SK-N-SH (cell line): ENCODE data around the gene EIF5A2.

Source experiments
- EP300 ChIP-seq, 2 experiments: IDR thresholded peaks; 2 replicates each; pipeline versions ENCODE4 v1.4.0 to v1.6.1; 2012; ENCODE audit warnings: borderline replicate concordance in 1 of 2, low read depth in 1 of 2, low read length in 1 of 2
- FOSL2 ChIP-seq: IDR thresholded peaks from 2 replicates; pipeline ENCODE4 v1.4.0; 2012; ENCODE audit warnings: low read depth, mild to moderate bottlenecking, moderate library complexity, borderline replicate concordance
- RAD21 ChIP-seq: IDR thresholded peaks from 2 replicates; pipeline ENCODE4 v1.6.1; 2012; ENCODE audit warnings: mild to moderate bottlenecking, low read length
- SMC3 ChIP-seq: IDR thresholded peaks from 2 replicates; pipeline ENCODE4 v1.6.1; 2012; ENCODE audit warnings: low read depth, low read length, improper control_type of control experiment
- TCF12 ChIP-seq: IDR thresholded peaks from 2 replicates; pipeline ENCODE4 v1.4.0; 2012
- TF ChIP-seq, protein P1 (sequence below): fragments of 200-600 bp; sonication (generic); IDR thresholded peaks from 2 replicates; pipeline ENCODE4 v1.6.1; 2017; ENCODE audit warnings: antibody characterized with exemption, mild to moderate bottlenecking, moderate library complexity

DNA sequence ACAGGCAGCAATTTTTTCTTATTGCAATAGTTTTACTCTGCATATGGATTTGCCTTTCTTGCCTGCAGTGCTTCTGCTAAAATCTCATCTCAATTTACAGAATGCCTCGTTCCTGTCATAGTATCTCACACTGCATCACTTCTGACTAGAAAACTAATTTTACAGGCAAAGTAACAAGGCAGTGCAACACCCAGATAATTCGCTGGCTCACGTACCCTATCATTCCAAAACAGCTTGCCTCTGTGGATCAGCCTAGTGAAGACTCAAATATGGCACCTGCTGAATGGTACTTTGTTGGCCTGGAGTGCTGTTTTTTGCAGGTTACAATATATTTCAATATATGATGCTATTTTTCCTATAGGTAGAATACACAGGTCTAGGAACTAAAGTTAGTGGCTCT is 5.3 kb downstream of the EIF5A2 start:
- TF ChIP-seq, protein P1, sequence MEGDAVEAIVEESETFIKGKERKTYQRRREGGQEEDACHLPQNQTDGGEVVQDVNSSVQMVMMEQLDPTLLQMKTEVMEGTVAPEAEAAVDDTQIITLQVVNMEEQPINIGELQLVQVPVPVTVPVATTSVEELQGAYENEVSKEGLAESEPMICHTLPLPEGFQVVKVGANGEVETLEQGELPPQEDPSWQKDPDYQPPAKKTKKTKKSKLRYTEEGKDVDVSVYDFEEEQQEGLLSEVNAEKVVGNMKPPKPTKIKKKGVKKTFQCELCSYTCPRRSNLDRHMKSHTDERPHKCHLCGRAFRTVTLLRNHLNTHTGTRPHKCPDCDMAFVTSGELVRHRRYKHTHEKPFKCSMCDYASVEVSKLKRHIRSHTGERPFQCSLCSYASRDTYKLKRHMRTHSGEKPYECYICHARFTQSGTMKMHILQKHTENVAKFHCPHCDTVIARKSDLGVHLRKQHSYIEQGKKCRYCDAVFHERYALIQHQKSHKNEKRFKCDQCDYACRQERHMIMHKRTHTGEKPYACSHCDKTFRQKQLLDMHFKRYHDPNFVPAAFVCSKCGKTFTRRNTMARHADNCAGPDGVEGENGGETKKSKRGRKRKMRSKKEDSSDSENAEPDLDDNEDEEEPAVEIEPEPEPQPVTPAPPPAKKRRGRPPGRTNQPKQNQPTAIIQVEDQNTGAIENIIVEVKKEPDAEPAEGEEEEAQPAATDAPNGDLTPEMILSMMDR: no peak
- TF ChIP-seq EP300 (IDR thresholded peaks at IDR 0.05; ENCODE audit: borderline replicate concordance in 1 of 2, low read depth in 1 of 2, low read length in 1 of 2) (no peak), TCF12 (no peak), SMC3 (no peak), RAD21 (no peak), FOSL2 (no peak)
